Measurements from ENCODE around the gene OSBP2.

DNA sequence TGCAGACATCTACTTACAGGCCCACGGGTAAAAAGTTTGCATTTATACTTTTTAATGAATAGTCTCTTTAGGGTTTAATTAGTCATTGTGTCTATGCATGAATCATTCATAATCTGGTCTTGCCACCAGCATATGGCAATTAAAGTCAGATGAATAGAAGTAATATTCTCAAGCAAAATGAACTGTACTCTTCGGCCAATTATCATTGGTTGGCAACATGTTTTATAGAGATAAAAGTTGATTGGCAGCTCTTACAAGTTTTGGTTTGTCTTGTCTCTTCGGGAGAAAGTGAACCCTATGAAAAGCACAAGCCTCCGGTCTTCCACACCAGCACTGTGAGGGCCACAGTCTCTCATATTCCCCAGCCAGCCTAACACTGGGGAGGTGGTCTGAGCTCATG, 97.8 kb downstream of the OSBP2 start:
- TF ChIP-seq CTCF (IDR thresholded peaks at IDR 0.05) (no peak), EZH2phosphoT487 (IDR thresholded peaks at IDR 0.05) (no peak), EZH2 (IDR thresholded peaks at IDR 0.05) (no peak)

Data from neural progenitor cell (in vitro differentiated cells).